ENCODE results near the gene SRPK3. TPM values are rescaled to one million over a fixed set of nuclear protein-coding genes. Genes with fewer than 3 reads are reported as not detected.

The SRPK3 gene
- total RNA-seq, 2 experiments from 2014 or later, result 0.09 TPM; not detected in 1

GRCh38 chrX:153766871-153767673 is 13.8 kb upstream of the SRPK3 start:
- intact Hi-C loops (cut with micrococcal nuclease), result loop anchor here (10.0 kb wide), 1 partner anchor 158 kb away; the partner anchor contains the start of gene ARHGAP4
- Mint-ChIP-seq H3K4me3 (no peak overlapping the region), H3K27me3 (no peaks in the 10 kb centered on the region), H3K27ac (peak overlapping the region; percentile 88), H3K4me1 (ENCODE audit: low read depth) (peaks cover 16% of the 10 kb centered on the region), H3K36me3 (ENCODE audit: low read depth) (no peaks in the 10 kb centered on the region), H3K9me3 (no peaks in the 10 kb centered on the region)
- ChIA-PET CTCF (interaction anchor here (0.8 to 1.8 kb wide), 3 partner anchors 155 to 183 kb away, joined by 3 to 4 read pairs (median 4); no protein-coding TSS in a partner anchor), POLR2A (no interaction called here)
- no peak for DNase-seq
- no peak for ATAC-seq
- no peak for TF ChIP-seq CTCF (IDR thresholded peaks at IDR 0.05)

- ATAC-seq (no peak), DNase-seq (no peak)
- ChIA-PET POLR2A (interaction anchor here (1.3 to 1.6 kb wide), 2 partner anchors 10 to 24 kb away, joined by 4 to 6 read pairs; no protein-coding TSS in a partner anchor), CTCF (interaction anchor here (0.6 to 1.8 kb wide), 2 partner anchors 182 to 826 kb away, joined by 3 to 4 read pairs; no protein-coding TSS in a partner anchor)
- Mint-ChIP-seq H3K36me3 (ENCODE audit: low read depth) (no peaks in the 10 kb centered on the region), H3K27ac (no peak overlapping the region), H3K4me1 (ENCODE audit: low read depth) (peaks cover 16% of the 10 kb centered on the region), H3K4me3 (no peak overlapping the region), H3K27me3 (no peaks in the 10 kb centered on the region), H3K9me3 (no peaks in the 10 kb centered on the region)
- TF ChIP-seq CTCF (IDR thresholded peaks at IDR 0.05), result no peak
- intact Hi-C loops (cut with micrococcal nuclease), result loop anchor here (10.0 kb wide), 1 partner anchor 157 kb away; the partner anchor contains the start of gene ARHGAP4
Measured at GRCh38 chrX:153767674-153768055, 13.2 kb upstream of the SRPK3 start.

DNA sequence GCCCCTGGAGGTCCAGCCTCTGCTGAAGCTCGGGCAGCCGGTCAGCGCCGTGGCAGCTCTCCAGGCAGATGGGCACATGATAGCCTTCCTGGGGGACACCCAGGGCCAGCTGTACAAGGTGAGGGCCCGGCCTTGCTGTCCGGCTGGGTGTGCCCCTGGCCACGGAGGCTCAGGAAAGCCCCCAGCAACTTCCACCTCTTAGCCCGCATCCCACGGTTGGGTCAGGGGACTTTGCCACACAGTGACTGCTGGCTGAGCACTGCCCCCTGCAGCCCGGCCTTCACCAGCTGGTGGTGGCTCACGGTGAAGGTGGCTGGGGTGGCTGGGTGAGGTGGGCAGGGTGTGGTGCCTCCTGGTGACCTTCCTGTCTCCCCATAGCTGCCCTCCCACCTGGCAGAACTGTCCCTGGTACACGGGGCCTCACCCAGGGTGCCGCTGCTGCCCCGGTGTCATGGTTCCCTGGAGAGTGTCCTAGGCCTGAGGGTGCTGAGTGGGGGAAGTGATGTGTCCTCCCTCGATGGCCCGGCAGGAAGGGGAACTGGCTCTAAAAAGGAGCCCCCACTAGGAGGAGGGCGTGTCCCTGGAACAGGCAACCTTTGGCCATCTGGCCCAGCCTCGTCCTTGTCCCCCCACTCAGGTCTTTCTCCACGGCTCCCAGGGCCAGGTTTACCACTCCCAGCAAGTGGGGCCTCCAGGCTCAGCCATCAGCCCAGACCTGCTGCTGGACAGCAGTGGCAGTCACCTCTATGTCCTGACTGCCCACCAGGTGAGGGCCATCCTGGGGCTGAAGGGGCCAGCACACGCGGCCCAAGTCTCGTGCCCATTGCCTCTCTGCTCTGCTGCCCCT is 12.3 kb upstream of the SRPK3 start:
- no peaks in the 10 kb centered on the region for H3K9me3 Mint-ChIP-seq
- CTCF ChIA-PET, result interaction anchor here (0.6 kb wide), 1 partner anchor 827 kb away, joined by 3 read pairs; no protein-coding TSS in a partner anchor
- POLR2A ChIA-PET, result interaction anchor here (1.3 to 1.6 kb wide), 2 partner anchors 9 to 23 kb away, joined by 4 to 6 read pairs; no protein-coding TSS in a partner anchor
- H3K27ac Mint-ChIP-seq, result peak overlapping the region; percentile 59
- H3K4me3 Mint-ChIP-seq, result peak overlapping the region; percentile 31
- H3K36me3 Mint-ChIP-seq (ENCODE audit: low read depth), result no peaks in the 10 kb centered on the region
- ATAC-seq (no peak), DNase-seq (no peak)
- no peaks in the 10 kb centered on the region for H3K27me3 Mint-ChIP-seq
- intact Hi-C loops (cut with micrococcal nuclease), result loop anchor here (10.0 kb wide), 1 partner anchor 156 kb away; the partner anchor contains the start of gene ARHGAP4
- no peak for TF ChIP-seq CTCF (IDR thresholded peaks at IDR 0.05)
- H3K4me1 Mint-ChIP-seq (ENCODE audit: low read depth), result peaks cover 16% of the 10 kb centered on the region

GRCh38 chrX:153769158-153769864 is 11.5 kb upstream of the SRPK3 start:
- intact Hi-C loops (cut with micrococcal nuclease), result loop anchor here (10.0 kb wide), 1 partner anchor 155 kb away; the partner anchor contains the start of gene ARHGAP4
- POLR2A ChIA-PET, result interaction anchor here (1.3 to 1.6 kb wide), 2 partner anchors 8 to 22 kb away, joined by 4 to 6 read pairs; no protein-coding TSS in a partner anchor
- H3K4me3 Mint-ChIP-seq, result no peak overlapping the region

More at GRCh38 chrX:153769158-153769864, 11.5 kb upstream of the SRPK3 start:
- TF ChIP-seq CTCF (IDR thresholded peaks at IDR 0.05), result no peak
- CTCF ChIA-PET, result no interaction called here
- Mint-ChIP-seq H3K27ac (no peak overlapping the region), H3K4me1 (ENCODE audit: low read depth) (peaks cover 12% of the 10 kb centered on the region), H3K9me3 (no peaks in the 10 kb centered on the region), H3K36me3 (ENCODE audit: low read depth) (no peaks in the 10 kb centered on the region), H3K27me3 (no peaks in the 10 kb centered on the region)
- DNase-seq, result no peak
- no peak for ATAC-seq
